Middle frontal gyrus (tissue), 1 donor: ENCODE measurements around the gene TP53BP2.
"Not testable (repeated sequence)": the region's sequence is repeated elsewhere in the genome, so short reads cannot be mapped to it uniquely, and the experiment has no call there.

Source experiments
- DNase-seq: peaks from one replicate; pipeline ENCODE4 v3.0.0-alpha.2; 2015; ENCODE audit warnings: low spot score; ENCODE audit errors: extremely low spot score

TP53BP2 gene

DNA sequence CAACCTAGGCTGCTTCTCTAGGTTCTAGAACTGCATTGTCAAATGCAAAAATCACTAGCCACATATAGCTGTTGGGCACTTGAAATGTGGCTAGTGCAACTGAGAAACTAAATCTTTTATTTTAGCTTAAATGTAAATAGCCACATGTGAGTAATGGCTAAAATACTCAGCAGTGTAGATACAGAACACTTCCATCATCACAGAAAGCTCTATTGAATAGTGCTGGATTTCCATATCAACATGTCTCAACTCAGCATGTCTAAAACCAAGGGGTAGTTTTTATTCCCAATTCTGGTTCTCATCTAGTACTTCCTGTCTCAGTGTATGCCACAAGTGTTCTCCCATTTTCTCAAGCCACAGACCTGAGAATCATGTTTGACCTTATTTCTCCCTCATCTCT is 7.5 kb upstream of the TP53BP2 start:
- DNase-seq, result no peak

- DNase-seq, result no peak
Measured at GRCh38 chr1:223852337-223852736, 6.6 kb upstream of the TP53BP2 start.

GRCh38 chr1:223849352-223850254 is 3.9 kb upstream of the TP53BP2 start:
- DNase-seq, result no peak

- DNase-seq, result no peak
Measured at GRCh38 chr1:223848536-223848935, 2.8 kb upstream of the TP53BP2 start.

- no peak for DNase-seq
Measured at GRCh38 chr1:223847781-223848345, 2.1 kb upstream of the TP53BP2 start.

DNA sequence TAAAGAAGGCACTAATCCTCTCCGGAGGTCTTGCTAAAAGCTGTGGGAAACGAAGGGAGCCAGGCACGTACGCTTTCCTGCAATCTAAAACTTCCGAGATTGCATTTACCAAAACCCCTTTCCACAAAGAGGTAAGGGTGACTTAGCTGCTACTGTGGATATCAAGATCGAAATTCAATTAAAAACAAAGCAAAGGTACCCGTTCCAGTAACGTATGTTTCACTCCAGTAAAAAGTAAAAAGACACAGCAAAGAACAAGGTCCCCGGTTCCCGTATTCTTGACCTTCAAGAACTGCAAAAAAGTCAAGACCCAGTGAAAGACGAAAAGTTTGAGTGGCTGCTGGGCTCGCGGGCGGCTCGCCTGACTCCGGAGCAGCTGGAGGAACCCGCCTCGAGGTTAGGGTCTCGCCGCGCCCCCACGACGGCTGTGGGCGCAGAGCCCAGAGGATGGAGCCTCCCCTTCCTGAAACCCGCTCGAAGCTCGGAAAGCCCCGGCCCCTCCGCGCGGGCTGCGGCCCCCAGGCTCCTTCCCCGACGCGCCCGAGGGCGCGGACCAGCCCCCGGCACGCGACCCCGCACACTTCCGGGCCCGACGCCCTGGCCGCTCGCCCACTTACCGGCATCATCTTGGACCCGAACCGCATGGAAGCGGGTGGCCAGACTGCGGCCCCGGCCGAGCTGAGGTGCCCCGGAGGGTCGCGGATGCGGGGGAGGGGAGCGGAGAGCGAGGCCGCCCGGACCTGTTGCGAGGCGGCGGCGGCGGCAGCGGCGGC is 524 bp downstream of the TP53BP2 start:
- no peak for DNase-seq

DNA sequence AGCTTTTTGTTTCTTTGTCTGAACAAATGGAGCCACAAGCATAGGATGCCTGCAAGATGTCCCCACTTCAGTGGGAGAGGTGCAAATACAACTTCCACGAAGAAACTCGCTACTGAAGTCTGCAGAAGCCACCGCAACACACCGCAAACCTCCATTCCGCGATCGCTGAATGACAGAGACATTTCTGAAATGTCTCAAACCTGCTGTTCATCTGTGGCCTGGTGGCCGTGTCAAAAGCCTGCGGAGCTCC is 1.0 kb downstream of the TP53BP2 start:
- no peak for DNase-seq

GRCh38 chr1:223843934-223844786 is 1.6 kb downstream of the TP53BP2 start:
- no peak for DNase-seq

DNA sequence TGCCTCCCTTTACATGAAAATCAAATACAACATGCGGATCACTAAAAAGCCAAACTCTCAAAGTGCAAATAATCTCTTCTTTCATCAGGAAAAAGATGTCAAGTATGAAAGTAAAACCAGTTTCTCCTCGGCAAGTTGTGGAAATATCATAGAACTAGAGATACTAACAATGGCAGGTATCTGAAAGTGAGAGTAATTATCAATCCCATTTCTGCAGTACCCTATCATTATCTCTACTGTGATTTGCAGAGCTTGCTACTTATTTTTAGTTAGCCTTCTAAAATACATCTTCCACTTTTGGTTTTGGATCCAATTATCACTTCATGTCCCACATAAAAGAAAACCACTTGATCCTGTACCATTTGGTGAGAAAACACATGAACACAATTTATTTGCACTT is 3.0 kb downstream of the TP53BP2 start:
- no peak for DNase-seq

- DNase-seq, result not testable (repeated sequence)
Measured at GRCh38 chr1:223841977-223842623, 3.6 kb downstream of the TP53BP2 start.

GRCh38 chr1:223840254-223840653 is 5.5 kb downstream of the TP53BP2 start:
- DNase-seq, result no peak

GRCh38 chr1:223838125-223838854 is 7.5 kb downstream of the TP53BP2 start:
- no peak for DNase-seq

DNA sequence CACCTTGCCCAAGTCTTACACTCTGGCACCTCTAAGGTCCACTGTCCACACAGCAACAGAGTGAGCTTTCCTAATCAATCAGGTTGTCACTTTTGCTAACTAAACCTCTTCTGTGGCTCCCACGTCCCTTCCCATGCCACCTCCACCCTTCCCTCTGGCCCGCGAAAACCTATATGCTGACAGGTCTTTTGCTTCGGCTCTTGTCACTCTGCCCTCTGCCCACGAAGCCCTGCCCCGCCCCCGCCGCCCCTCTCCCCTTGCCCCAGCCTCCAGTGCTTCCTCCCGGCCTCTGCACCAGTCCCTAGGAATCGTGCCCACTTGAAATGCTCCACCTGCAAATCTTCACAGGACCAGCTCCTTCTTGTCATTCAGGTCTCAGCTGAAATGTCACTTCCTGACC is 8.1 kb downstream of the TP53BP2 start:
- DNase-seq, result no peak

GRCh38 chr1:223837206-223837605 is 8.5 kb downstream of the TP53BP2 start:
- DNase-seq, result no peak

- no peak for DNase-seq
Measured at GRCh38 chr1:223836586-223836985, 9.2 kb downstream of the TP53BP2 start.

DNA sequence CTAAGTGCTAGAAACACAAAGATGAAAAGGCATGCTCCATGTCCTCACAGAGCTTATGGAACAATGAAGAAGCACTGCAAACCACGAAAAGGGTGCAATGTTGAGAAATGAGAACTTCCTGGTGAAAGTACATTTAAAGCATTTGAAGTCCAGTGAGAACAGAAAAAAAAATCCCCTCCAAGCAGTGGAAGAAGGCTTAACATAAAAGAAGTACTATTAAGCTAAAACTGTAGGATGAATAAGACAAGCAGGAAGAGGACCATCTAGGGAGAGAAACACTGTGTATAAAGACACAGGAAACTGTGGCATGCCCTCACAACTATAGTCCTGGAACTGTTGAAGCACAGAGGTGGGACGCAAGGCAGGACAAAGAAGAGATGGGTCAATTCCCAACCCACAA is 10.0 kb downstream of the TP53BP2 start:
- no peak for DNase-seq

- DNase-seq, result no peak
Measured at GRCh38 chr1:223834660-223835263, 11.0 kb downstream of the TP53BP2 start.

- DNase-seq, result no peak
Measured at GRCh38 chr1:223833948-223834347, 11.8 kb downstream of the TP53BP2 start.

GRCh38 chr1:223832637-223832943 is 13.2 kb downstream of the TP53BP2 start:
- no peak for DNase-seq
